ENCODE data around the gene FMN2.

- no peak for TF ChIP-seq SMC3 (IDR thresholded peaks at IDR 0.05)
- TF ChIP-seq POLR2A (IDR thresholded peaks at IDR 0.05; ENCODE audit: low read length) = no peak
- no peak for TF ChIP-seq RAD21 (conservative IDR thresholded peaks at IDR 0.05 in 1 of 2, IDR thresholded peaks at IDR 0.05 in 1 of 2)
- no peak for TF ChIP-seq JUNB (IDR thresholded peaks at IDR 0.05)
- no peak for TF ChIP-seq RFX5 (IDR thresholded peaks at IDR 0.05)
- TF ChIP-seq, protein P1, sequence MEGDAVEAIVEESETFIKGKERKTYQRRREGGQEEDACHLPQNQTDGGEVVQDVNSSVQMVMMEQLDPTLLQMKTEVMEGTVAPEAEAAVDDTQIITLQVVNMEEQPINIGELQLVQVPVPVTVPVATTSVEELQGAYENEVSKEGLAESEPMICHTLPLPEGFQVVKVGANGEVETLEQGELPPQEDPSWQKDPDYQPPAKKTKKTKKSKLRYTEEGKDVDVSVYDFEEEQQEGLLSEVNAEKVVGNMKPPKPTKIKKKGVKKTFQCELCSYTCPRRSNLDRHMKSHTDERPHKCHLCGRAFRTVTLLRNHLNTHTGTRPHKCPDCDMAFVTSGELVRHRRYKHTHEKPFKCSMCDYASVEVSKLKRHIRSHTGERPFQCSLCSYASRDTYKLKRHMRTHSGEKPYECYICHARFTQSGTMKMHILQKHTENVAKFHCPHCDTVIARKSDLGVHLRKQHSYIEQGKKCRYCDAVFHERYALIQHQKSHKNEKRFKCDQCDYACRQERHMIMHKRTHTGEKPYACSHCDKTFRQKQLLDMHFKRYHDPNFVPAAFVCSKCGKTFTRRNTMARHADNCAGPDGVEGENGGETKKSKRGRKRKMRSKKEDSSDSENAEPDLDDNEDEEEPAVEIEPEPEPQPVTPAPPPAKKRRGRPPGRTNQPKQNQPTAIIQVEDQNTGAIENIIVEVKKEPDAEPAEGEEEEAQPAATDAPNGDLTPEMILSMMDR (IDR thresholded peaks at IDR 0.05) = no peak
- no peak for TF ChIP-seq MAFK (IDR thresholded peaks at IDR 0.05; ENCODE audit: partially characterized antibody)
- TF ChIP-seq NFE2L2 (conservative IDR thresholded peaks at IDR 0.05; ENCODE audit: low read length) = no peak
- no peak for TF ChIP-seq CEBPB (IDR thresholded peaks at IDR 0.05)
- no peak for TF ChIP-seq POLR2AphosphoS2 (conservative IDR thresholded peaks at IDR 0.05; ENCODE audit: low read length)
- TF ChIP-seq PHF8 (IDR thresholded peaks at IDR 0.05; ENCODE audit: borderline replicate concordance, low read depth) = no peak
- no peak for TF ChIP-seq EP300 (IDR thresholded peaks at IDR 0.05)
- TF ChIP-seq RARB (CRISPR knock-in tag; IDR thresholded peaks at IDR 0.05) = no peak
Observed at GRCh38 chr1:240100371-240100934, 8.8 kb downstream of the FMN2 start.
